Ovary (tissue), 9 donors: ENCODE measurements around the gene DPH6. TPM values are rescaled to one million over a fixed set of nuclear protein-coding genes. Genes with fewer than 3 reads are reported as not detected.

ENCODE experiments used
- DNase-seq, 5 donors: peaks; one replicate each; pipeline ENCODE4 v3.0.0-alpha.2; 2019 to 2020
- H3K27ac ChIP-seq, 2 donors: fragments of 200-600 bp; one replicate each; pipeline versions ENCODE4 v1.5.1 to v1.8.0; 2019 to 2022
- H3K27me3 ChIP-seq: fragments of 200-600 bp; one replicate; pipeline ENCODE4 v1.8.0; 2022
- H3K36me3 ChIP-seq: fragments of 200-600 bp; sonication (generic); one replicate; pipeline ENCODE4 v1.5.1; 2019
- H3K4me1 ChIP-seq: one replicate; pipeline ENCODE4 v1.8.1; 2013; ENCODE audit warnings: mild to moderate bottlenecking, moderate library complexity; ENCODE audit not compliant: insufficient read depth
- H3K4me3 ChIP-seq: fragments of 200-600 bp; sonication (generic); one replicate; pipeline ENCODE4 v1.5.1; 2017
- H3K9me3 ChIP-seq, 2 donors: fragments of 200-600 bp in 1 of 2; sonication (generic) in 1 of 2; one replicate each; pipeline versions ENCODE4 v1.5.1 to v1.8.1; 2013 to 2019; ENCODE audit warnings: mild to moderate bottlenecking in 1 of 2, moderate library complexity in 1 of 2
- EP300 ChIP-seq: sonication (generic); formaldehyde crosslinking; IDR thresholded peaks from one replicate; pipeline ENCODE4 v1.6.1; 2017; ENCODE audit warnings: antibody characterized with exemption
- POLR2A ChIP-seq: fragments of 450-650 bp; IDR thresholded peaks from one replicate; pipeline ENCODE4 v1.6.1; 2017; ENCODE audit warnings: antibody characterized with exemption, mild to moderate bottlenecking, moderate library complexity
- WGBS, 3 donors: extraction: QIAGEN DNeasy Blood & Tissue Kit in 1 of 3; methylation state at CpG; one replicate each; pipeline versions ENCODE4 v1.1.5 to v1.1.7; 2013 to 2017; 5-methylcytosine and 5-hydroxymethylcytosine counted together
- intact Hi-C, 4 donors: fragments of 100-400 bp; cut with DNase I; formaldehyde crosslinking; loops; one replicate each; pipeline versions ENCODE4 v1.11.0 to v1.15.1; 2022 to 2023
- polyA plus RNA-seq, 2 donors: library from polyadenylated mRNA; stranded (reverse); fragments of 200-250 nt in 1 of 2; fragments of 350-450 nt in 1 of 2; fragmentation: Illumina TruSeq in 1 of 2; extraction: RNeasy Lipid Tissue Mini Kit (QIAGEN cat#74804) in 1 of 2; gene quantifications; one replicate each; pipeline ENCODE4 v1.2.3, GENCODE V29; 2013 to 2014
- total RNA-seq, 7 donors: library from RNA; depleted of rRNA in 2 of 7; stranded (reverse); fragments of >200 nt in 2 of 7; fragmentation: NEBNext Ultra II Directional in 3 of 7; extraction: Animal tissue kit (Norgen Biotek cat#: 25700) in 3 of 7; gene quantifications; one replicate each; pipeline versions ENCODE4 v1.1.0 to v1.2.4, GENCODE V29; 2016 to 2023
- TF ChIP-seq, protein P1 (sequence below), 3 donors: fragments of 450-650 bp in 2 of 3; fragments of 200-600 bp in 1 of 3; IDR thresholded peaks; one replicate each; pipeline versions ENCODE4 v1.5.1 to v1.8.0; 2016 to 2022; ENCODE audit warnings: antibody characterized with exemption in 3 of 3, mild to moderate bottlenecking in 1 of 3
- donor health status: DM: no; HTN: no; CAD: no; lungs with moderate emphysema.
- donor health status: DM: no; HTN: no; CAD: no.
- donor health status: Bipolar disorder and iron deficiency.
- donor health status: DM: yes; HTN: yes; CAD: no.
- donor health status: DM: no; HTN: no; CAD: no.
- donor health status: DM: yes; HTN: yes; CAD: no.

DPH6 gene
- total and polyA plus RNA-seq, 9 donors, result 9.7 to 32.1 (median 24.2) TPM

DNA sequence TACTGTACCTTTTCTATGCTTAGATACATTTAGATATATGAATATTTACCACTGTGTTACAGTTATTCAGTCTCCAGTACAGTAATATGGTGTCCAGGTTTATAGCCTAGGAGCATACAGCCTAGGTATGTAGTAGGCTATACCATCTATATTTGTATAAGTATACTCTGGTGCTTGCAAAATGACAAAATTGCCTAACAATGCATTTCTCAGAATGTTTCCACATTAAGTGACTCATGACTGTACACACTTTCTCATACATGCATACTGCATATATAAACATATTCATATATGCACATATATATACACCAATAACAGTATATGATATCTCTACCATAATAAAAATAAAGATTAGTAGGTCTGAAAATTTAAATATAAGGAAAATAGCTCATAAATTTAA, 169.3 kb downstream of the DPH6 start:
- Histone ChIP-seq H3K9me3 (no peaks in the 10 kb centered on the region), H3K27me3 (no peaks in the 10 kb centered on the region), H3K4me3 (no peak overlapping the region), H3K27ac (no peak overlapping the region), H3K4me1 (no peaks in the 10 kb centered on the region), H3K36me3 (no peaks in the 10 kb centered on the region)
- no peak for DNase-seq
- intact Hi-C loops, result no loop called here
- TF ChIP-seq EP300, result no peak
- no peak for TF ChIP-seq POLR2A
- TF ChIP-seq, protein P1, sequence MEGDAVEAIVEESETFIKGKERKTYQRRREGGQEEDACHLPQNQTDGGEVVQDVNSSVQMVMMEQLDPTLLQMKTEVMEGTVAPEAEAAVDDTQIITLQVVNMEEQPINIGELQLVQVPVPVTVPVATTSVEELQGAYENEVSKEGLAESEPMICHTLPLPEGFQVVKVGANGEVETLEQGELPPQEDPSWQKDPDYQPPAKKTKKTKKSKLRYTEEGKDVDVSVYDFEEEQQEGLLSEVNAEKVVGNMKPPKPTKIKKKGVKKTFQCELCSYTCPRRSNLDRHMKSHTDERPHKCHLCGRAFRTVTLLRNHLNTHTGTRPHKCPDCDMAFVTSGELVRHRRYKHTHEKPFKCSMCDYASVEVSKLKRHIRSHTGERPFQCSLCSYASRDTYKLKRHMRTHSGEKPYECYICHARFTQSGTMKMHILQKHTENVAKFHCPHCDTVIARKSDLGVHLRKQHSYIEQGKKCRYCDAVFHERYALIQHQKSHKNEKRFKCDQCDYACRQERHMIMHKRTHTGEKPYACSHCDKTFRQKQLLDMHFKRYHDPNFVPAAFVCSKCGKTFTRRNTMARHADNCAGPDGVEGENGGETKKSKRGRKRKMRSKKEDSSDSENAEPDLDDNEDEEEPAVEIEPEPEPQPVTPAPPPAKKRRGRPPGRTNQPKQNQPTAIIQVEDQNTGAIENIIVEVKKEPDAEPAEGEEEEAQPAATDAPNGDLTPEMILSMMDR (IDR thresholded peaks at IDR 0.05), result no peak

DNA sequence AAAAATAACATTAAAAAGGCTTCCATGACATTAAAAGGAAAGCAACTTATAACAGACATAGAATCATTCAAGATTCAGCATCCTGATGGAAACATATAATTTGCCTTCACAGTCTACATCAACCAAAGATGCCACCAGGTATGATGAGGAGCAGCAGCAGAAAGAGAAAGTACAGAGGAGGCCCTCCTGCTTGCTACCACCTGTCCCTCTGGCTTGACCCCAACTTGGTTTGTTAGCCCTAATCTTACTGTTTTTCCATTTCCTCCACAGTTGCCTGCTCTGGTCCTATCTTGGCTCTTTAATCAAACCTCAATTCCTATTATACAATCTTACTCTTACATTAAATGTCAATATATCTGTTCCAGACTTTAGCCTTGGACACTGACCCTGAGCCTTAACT, 171.3 kb downstream of the DPH6 start:
- no peak overlapping the region for H3K27ac ChIP-seq
- H3K4me3 ChIP-seq, result no peak overlapping the region
- DNase-seq, result no peak
- no peaks in the 10 kb centered on the region for H3K36me3 ChIP-seq
- no peaks in the 10 kb centered on the region for H3K27me3 ChIP-seq
- H3K4me1 ChIP-seq, result no peaks in the 10 kb centered on the region
- no peaks in the 10 kb centered on the region for H3K9me3 ChIP-seq
- TF ChIP-seq EP300 (no peak), POLR2A (no peak)
- TF ChIP-seq, protein P1 (IDR thresholded peaks at IDR 0.05), result no peak
- intact Hi-C loops, result no loop called here

- H3K27me3 ChIP-seq, result no peaks in the 10 kb centered on the region
- no peak for DNase-seq
- no peaks in the 10 kb centered on the region for H3K4me1 ChIP-seq
- H3K36me3 ChIP-seq, result no peaks in the 10 kb centered on the region
- no peak for TF ChIP-seq POLR2A
- TF ChIP-seq EP300, result no peak
- TF ChIP-seq, protein P1 (IDR thresholded peaks at IDR 0.05), result no peak
- H3K4me3 ChIP-seq, result no peak overlapping the region
- peaks cover 0 to 5% of the 10 kb centered on the region in 2 donors for H3K9me3 ChIP-seq
- intact Hi-C loops, result no loop called here
- H3K27ac ChIP-seq, result no peak overlapping the region
These were observed 183.7 kb downstream of the DPH6 start for GRCh38 chr15:35362195-35362829.

- TF ChIP-seq, protein P1 (IDR thresholded peaks at IDR 0.05), result no peak
- TF ChIP-seq EP300 (no peak), POLR2A (no peak)
- H3K4me1 ChIP-seq, result no peaks in the 10 kb centered on the region
- no peak overlapping the region for H3K27ac ChIP-seq
- H3K36me3 ChIP-seq, result no peaks in the 10 kb centered on the region
- intact Hi-C loops, result no loop called here
- H3K4me3 ChIP-seq, result no peak overlapping the region
- 95 to 98% (median 97%) methylated on average over 5 of the region's 5 CpGs for WGBS, 3 donors
- H3K27me3 ChIP-seq, result no peaks in the 10 kb centered on the region
- peaks cover 0 to 5% of the 10 kb centered on the region in 2 donors for H3K9me3 ChIP-seq
- no peak for DNase-seq
These were observed 187.1 kb downstream of the DPH6 start for GRCh38 chr15:35358824-35359223.

- H3K36me3 ChIP-seq, result no peaks in the 10 kb centered on the region
- intact Hi-C loops, result no loop called here
- no peaks in the 10 kb centered on the region for H3K4me1 ChIP-seq
- H3K4me3 ChIP-seq, result no peak overlapping the region
- no peak for DNase-seq
- H3K27ac ChIP-seq, result no peak overlapping the region
- TF ChIP-seq POLR2A, result no peak
- H3K9me3 ChIP-seq, result no peaks in the 10 kb centered on the region
- no peaks in the 10 kb centered on the region for H3K27me3 ChIP-seq
These were observed 194.9 kb downstream of the DPH6 start for GRCh38 chr15:35351059-35351458.
